Measurements from ENCODE around the gene SH3RF3.

DNA sequence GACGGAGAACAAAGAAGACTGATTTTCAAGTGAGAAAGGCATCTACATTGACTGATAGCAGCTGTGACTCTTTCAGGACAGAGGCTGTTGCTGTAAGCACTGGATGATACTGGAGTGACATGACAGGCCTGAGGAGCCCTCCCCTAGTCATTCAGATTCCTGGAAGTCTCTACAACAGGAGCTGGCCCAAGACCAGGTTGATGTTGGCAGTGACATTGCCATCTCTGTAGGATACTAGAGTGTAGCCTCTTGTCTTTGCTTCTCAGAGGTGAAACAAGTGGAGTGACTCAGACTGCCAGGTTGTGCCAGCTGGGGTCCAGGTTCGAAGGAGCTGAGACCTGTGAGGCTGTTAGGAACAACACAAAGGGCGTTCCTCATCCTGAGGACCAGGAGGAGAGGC lies 44.7 kb upstream of the SH3RF3 start:
- no peak for TF ChIP-seq TAF1 (IDR thresholded peaks at IDR 0.05; ENCODE audit: low read depth, low read length)
- no peak for TF ChIP-seq POLR2A (IDR thresholded peaks at IDR 0.05; ENCODE audit: low read depth, low read length)
- no peak for TF ChIP-seq POLR2AphosphoS5 (IDR thresholded peaks at IDR 0.05; ENCODE audit: low read depth, low read length)
- TF ChIP-seq PAX5 (IDR thresholded peaks at IDR 0.05; ENCODE audit: insufficient read depth, low read length, severe bottlenecking), result no peak
- TF ChIP-seq POU2F2 (IDR thresholded peaks at IDR 0.05; ENCODE audit: low read depth, low read length), result no peak
